ENCODE data around the gene MEGF11.

Gene MEGF11

GRCh38 chr15:66253418-66254088 is at the start of gene MEGF11:
Gene MEGF11 (minus strand): TSS chr15:66253750. CDS start chr15:66128403, 125,347 bp downstream.
- no peak for DNase-seq

DNA sequence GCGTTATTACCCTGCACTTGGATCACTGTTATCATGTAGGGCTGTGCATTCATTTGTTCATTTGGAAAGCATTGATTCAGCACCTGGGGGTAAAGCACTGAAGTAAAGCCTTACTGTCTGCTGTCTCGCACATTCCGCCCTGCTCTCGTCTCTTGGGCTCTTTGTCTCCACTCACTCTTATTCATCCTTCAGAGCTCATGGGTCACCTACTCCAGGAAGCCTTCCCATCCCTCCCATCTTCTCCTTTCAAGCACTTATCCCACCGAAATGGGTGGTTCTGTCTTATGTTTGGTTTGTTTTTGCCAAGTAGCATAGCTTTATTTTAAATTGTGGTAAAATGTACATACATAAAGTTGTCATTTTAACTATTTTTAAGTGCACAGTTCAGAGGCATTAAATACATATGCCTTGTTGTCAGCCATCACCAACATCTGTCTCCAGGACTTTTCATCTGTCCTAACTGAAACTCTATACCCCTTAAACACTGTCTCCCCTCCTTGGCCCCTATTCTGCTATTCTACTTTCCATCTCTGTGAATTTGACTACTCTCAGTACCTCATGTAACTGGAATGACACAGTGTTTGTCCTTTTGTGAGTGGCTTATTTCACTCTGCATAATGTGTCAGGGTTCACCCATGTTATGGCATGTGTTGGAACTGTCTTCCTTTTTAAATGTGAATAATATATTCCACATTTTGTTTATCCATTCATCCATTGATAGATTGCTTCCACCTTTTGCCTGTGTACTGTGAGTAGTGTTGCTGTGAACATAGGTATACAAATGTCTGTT is 49.1 kb upstream of the MEGF11 start:
- DNase-seq = no peak

GRCh38 chr15:66298803-66299251 is 45.3 kb upstream of the MEGF11 start:
- no peak for DNase-seq

DNA sequence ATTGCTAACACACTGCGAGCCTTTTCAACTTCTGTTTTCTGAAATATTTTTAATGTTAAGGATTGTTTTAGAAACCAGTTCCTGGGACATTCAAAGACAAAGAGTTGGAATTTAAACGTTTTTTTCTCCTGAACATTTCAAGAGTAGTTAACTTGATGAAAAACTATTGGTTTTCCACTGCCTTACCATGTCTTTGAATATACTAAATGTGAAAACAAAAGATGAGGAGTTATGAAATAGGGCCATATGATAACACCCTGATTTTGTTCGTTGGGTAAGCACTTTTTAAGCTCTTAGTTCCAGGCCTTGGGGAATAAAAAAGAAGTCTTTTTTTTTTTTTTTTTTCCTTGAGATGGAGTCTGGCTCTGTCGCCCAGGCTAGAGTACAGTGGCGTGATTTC is 42.6 kb upstream of the MEGF11 start:
- DNase-seq = no peak

GRCh38 chr15:66294932-66295235 is 41.3 kb upstream of the MEGF11 start:
- DNase-seq = no peak

GRCh38 chr15:66294157-66294931 is 40.8 kb upstream of the MEGF11 start:
- DNase-seq = peak; percentile 21

GRCh38 chr15:66293419-66294156 is 40.0 kb upstream of the MEGF11 start, which contains the start of gene DIS3L:
Gene DIS3L (plus strand): TSS chr15:66293568. CDS start chr15:66293597, 29 bp downstream.
- peak; percentile 40 for DNase-seq

- DNase-seq = no peak
Observed at GRCh38 chr15:66292571-66293418, 39.2 kb upstream of the MEGF11 start.

DNA sequence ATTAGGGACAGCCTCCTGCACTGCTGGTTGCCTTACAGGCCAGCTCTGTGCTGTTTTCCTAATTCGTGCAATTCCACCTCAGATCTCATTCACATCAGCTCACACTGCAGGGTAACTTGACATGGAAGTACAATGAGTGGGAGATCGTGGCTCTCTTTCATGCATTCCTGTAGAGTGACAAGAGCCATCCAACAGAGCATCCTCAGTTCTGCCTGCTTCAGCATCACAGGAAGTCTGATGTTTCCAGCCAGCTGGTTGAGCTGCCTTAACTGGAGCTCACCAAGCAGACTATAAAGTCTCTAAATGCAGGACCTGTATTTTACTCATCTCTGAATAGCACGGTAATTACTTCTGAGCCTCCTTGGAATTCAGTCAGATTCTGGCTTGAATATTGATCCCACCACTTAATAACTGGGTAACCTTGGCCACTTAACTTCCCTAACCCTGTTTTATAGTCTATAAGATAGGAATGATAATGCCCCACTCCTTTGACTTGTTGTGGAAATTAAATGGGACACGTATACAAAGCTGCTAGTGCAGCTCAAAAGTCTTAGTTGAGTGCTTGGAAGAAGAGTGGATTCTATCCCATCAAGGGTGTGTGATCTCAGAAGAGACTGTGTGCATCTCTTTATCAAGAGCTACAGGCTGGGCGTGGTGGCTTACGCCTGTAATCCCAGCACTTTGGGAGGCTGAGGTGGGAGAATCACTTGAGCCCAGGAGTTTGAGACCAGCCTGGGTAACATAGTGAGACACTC is 38.4 kb upstream of the MEGF11 start:
- no peak for DNase-seq

- DNase-seq = no peak
Observed at GRCh38 chr15:66290518-66290917, 37.0 kb upstream of the MEGF11 start.

GRCh38 chr15:66290007-66290406 is 36.5 kb upstream of the MEGF11 start:
- DNase-seq = no peak

GRCh38 chr15:66288551-66289185 is 35.1 kb upstream of the MEGF11 start:
- DNase-seq = no peak

DNA sequence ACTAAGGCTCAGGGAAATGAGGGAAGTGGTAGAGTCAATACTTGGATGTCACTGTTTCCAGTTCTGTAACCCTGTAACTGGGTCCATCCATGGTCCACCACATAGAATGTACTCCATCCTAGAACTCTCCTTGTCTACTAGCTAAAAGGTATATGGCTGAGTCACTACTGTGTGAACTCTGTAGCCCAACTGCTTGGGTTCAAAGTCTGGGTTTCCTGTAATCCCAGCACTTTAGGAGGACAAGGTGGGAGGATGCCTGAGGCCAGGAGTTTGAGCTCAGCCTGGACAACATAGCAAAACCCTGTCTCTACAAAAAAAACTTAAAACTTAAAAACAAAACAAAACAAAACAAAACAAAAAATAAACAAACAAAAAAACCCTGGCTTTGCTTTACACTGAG is 34.5 kb upstream of the MEGF11 start:
- DNase-seq = no peak

DNA sequence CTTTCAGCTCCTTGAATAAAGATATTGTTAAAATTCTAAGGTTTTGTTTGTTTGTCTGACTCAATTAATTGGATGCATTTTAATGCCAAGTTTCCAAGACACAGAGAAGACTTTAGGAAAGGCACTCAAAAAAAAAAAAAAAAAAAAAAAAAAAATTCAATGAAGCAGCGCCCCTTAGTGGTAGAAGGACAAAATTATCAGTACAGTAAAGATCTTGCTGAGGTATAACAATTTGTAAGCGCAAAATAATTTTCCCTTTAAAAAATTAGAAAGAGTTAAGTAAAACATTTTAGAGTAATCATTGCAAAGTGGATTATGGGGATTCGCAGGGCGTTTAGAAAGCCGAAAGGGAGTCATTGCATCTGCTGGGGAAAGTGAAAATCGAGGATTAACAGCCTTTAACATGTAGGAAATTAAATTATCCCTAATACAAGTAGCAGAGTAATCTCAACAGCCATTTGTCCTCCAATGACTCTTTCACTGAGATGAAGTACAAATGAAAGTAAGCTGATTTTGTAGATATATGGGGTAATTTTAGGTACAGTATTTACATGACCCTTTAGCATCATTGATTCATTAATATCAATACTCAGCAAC is 34.0 kb upstream of the MEGF11 start:
- DNase-seq = no peak

DNA sequence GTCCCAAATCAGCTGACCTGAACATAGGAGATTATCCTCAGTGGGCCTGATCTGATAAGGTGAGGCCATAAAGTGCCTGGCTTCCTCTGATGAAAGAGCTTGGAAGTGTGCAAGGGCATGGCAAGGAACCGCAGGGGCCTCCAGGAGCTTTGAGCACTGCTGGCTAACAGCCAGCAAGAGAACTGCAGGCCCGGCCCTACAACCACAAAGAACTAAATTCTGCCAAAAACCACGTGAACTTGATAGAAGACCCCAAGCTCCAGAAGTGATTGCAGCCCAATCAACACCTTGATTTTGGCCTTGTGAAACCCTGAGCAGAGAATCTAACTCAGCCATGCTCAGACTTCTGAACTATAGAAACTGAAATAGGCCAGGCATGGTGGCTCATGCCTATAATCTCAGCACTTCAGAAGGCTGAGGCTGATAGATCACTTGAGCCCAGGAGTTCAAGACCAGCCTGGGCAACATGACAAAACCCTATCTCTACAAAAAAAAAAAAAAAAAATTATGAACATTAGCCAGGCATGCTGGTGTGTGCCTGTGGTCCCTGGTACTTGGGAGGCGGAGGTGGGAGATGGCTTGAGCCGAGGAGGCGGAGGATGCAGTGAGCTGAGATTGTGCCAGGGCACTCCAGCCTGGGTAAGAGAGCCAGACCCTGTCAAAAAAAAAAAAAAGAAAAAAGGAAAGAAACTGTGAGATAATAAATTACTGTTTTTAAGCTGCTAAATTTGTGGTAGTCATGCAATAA is 32.2 kb upstream of the MEGF11 start:
- DNase-seq = no peak

DNA sequence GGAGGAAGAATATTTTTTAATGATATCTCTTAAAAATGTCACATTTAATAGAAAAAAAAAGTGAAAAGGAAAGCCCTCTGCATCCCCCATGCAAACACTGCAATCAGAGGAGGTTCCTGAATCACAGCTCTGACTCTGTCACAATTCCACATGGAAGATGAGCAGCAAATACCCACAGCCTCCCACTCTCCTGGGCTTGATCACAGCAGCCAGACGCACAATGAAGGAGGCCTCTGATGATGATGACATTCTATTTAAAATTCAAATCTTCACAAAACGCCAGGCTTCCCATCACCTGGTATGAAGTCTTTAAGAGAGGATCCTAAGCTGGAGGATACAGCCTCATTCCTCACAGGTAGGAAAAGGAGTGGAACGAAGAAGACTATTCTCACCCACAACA is 30.7 kb upstream of the MEGF11 start:
- DNase-seq = no peak

DNA sequence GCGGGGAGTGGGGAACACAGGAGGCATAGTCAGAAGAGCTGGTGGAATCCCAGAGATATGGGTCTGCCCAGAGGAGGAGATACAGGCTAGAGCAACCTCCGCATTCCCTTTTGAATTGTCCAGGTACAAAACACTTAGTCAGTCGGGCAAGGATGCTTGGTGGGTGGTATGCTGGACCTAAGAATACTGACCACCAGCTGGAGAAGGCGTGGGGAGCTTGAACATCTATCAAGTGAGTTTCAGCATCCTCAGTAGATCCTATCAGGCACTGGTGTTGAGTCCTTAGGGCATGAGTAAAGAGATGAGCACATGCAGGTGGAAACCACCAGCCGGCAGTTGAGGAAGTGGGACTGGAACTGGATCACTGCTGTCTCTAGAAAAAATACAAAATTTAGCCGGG is 25.1 kb upstream of the MEGF11 start:
- DNase-seq = no peak

DNA sequence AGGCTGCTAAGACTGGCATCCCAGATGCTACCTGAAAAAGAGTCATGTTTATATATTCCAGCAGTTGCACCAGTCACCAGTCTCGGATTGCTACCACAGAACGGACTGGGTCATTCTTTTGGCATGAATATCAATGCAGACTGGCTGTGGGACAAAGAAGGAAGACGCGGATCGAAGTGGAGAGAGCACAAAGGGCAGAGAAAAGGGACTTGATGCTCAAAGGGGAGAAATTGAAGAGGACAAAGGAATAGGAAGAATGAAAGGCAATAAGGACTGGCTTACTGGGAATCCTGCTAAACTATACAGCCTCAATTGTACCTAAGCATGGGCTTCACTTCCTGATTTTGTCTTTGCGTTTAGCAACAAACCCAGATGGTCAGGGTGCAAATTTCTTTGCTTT is 24.5 kb upstream of the MEGF11 start:
- no peak for DNase-seq

- DNase-seq = no peak
Observed at GRCh38 chr15:66276546-66276945, 23.0 kb upstream of the MEGF11 start.

DNA sequence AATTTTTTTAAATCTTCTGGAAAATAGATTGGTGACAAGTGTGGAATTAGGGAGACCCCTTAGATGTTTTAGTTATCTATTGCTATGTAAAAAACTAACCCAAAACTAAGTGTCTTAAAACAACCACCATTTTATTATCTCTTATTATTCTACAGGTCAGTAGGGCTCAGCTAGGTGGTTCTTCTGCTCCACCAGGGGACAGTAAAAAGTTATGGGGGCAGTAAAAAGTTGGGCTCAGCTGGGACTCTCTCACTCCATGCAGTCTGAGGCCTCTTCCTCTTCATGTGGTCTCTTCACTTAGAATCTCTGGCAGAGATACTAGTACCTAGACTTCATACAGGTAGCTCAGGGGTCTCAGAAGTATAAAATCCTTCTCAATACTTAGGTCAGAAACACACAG is 21.8 kb upstream of the MEGF11 start:
- no peak for DNase-seq
